Stimulated activated CD4-positive, alpha-beta T cell treated with anti-CD3 and anti-CD28 coated beads, Interleukin-1b, Interleukin-23, amount 100 ng/mL, for 24 hours (primary cell): ENCODE measurements around the gene SEMA5B.

Experiments used
- DNase-seq, 4 experiments: peaks; one replicate each; pipeline ENCODE4 v3.0.0-alpha.2; 2020; ENCODE audit warnings: low read depth in 4 of 4, low spot score in 1 of 4

SEMA5B gene, protein sequence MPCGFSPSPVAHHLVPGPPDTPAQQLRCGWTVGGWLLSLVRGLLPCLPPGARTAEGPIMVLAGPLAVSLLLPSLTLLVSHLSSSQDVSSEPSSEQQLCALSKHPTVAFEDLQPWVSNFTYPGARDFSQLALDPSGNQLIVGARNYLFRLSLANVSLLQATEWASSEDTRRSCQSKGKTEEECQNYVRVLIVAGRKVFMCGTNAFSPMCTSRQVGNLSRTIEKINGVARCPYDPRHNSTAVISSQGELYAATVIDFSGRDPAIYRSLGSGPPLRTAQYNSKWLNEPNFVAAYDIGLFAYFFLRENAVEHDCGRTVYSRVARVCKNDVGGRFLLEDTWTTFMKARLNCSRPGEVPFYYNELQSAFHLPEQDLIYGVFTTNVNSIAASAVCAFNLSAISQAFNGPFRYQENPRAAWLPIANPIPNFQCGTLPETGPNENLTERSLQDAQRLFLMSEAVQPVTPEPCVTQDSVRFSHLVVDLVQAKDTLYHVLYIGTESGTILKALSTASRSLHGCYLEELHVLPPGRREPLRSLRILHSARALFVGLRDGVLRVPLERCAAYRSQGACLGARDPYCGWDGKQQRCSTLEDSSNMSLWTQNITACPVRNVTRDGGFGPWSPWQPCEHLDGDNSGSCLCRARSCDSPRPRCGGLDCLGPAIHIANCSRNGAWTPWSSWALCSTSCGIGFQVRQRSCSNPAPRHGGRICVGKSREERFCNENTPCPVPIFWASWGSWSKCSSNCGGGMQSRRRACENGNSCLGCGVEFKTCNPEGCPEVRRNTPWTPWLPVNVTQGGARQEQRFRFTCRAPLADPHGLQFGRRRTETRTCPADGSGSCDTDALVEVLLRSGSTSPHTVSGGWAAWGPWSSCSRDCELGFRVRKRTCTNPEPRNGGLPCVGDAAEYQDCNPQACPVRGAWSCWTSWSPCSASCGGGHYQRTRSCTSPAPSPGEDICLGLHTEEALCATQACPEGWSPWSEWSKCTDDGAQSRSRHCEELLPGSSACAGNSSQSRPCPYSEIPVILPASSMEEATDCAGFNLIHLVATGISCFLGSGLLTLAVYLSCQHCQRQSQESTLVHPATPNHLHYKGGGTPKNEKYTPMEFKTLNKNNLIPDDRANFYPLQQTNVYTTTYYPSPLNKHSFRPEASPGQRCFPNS

DNA sequence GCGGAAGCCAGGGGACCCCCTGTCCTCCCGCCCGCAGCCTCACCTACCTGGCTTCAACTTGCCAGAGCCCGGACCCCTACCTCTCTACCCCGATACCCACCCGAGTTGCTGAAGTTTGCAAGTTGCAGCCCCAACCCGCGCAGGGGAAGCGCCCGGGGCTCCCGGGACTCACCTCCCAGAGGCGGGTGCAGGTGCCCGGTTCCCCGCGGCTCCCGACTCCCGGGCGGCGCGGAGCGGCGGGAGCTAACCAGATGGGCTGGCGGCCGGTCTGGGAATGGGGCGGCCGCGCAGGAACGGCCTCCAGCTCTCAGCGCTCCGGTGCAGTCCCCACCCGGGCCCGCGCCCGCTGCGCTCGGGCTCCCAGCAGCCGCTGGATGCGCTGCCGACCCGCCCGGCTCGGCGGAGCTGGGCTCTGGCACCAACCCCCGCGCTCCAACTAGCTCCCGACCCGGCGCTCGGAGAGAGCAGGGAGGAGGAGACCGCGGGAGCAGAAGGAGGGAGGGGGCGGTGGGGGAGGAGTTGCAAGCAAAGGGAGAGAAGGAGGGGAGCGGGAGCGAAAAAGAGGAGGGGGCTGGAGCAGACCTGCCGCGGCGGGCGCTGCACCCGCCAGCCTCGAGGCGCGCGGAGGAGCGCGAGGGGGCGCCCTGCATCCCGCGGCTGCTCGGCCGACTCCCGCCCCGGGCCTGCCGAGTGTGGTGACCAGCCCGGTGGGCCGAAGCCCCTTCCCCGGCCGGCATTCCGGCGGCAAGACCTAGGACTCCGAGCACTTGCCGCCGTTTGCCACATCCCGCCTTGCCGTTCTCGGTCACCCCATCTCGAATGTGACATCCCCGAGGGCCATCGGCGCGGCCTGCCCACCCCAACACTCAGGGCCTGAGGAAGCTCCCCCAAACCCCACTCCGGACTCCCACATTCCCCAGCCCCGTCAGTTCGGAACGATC is at the start of gene SEMA5B:
Gene SEMA5B (minus strand): TSS at position 472 of the 941 bp plus-strand sequence. CDS start 66,500 bp downstream, outside the sequence.
- no peak for DNase-seq

DNA sequence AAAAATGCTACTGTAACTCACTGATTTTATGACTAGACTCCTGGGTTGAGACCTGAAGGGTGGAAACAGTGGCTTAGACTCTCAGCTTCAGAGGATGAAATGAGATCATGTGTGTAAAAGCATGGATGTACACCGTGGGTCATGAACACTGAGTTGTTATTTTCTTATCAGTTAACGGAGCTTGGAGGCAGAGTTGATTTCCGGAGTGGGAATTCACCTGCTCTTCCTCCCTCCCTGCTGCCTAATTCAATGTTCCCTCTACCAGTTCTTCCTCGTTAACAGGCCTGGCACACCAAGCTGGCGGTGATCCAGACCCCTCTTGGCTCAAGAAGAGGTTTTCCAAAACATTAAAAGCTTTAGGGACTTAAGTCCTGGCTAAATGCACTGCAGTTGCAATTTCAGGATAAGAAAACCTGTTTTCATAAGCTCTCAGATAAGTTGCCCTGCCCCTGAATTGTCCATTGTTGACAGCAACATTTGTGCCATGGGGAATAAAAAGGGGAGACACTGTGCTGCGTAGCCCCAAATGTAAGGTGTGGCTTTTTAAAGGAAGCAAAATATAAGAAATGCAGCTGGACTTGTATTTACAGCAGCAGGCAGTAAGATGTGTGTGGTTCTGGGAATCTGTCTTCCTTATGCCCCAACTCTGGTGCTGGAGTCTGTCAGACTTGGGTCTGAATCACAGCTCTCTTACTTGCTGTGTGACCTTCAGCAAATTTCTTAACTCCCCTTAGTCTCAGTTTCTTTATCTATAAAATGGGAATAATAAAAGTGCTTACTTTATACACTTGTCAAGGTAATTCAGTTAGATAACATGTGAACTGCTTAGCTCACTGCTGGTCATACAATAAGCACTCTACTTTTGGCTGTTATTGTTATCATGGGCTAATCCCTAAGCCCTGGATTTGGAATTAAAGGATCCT is 49.2 kb upstream of the SEMA5B start:
- no peak for DNase-seq

DNA sequence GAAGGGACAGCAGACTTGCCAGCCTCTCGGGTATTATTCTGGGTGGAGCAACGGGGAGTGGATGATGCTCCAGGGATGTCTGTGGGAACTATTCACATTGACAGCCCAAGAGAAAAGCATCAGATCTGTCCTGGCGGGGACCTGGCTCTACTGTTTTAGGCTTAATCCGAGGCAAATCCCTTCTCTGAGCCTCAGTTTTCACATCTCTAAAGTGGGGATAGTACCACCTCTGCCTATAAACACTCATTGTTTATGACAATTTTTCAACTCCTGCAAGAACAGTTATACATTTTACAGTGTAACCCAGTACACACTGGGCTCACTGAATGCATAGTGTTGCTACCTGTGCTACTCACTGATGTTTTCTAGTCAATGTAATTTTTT is 48.5 kb upstream of the SEMA5B start:
- DNase-seq, result no peak

DNA sequence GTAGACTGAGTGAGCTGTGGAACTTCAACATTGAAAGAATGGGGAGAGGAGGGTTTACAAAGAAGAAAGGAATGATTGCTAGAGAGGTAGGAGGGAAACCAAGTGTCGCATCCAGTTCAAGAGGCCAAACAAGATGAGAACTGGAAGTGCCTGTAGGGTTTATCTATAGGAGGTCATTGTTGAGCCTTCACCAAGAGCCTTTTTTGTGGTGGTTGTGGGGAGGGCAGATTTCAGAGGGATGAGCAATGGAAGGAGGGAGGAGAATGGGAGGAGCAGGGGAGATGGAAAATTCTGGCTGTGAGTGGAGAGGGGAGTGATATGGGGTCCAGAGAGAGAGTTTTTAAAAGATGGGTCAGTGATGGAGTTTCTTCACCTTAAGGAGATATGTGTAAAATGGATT is 47.8 kb upstream of the SEMA5B start:
- DNase-seq, result no peak

DNA sequence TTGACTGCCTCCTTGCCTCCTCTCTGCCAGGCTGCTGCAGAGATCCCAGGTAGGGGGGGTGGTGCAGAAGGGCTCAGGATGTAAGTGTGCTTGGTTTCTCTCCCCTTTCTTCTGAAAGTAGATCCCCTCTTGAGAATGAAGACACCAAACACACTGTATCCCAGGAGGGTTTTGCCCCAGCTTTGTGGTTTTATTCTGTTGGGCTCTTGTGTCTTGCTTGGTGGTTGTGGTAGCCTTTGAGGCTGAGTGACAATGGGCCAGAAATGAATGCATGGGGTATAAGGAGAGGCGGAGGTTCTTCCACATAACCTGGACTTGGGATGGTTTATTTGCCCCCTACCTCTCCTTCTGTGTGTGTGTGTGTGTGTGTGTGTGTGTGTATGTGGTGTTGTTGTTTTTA is 45.0 kb upstream of the SEMA5B start:
- DNase-seq, result no peak

DNA sequence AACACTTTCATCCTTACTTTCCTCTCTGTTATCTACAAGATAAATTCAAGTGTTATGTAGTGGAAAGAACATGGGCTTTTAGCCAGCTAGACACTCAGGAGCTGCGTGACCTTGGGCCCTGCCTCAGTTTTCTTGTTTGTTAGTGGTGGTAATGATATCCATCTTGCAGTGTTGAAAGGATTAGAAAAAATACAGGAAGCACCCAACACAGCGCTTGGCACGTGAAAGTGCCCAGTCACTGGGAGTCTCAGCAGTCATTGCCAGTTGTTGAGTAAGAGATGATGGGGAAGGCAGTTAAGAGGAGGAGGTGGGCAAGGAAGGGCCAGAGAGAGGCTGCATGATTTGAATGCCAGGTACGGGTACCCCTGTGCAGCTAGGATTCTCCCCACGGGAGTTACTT is 44.6 kb upstream of the SEMA5B start:
- no peak for DNase-seq

DNA sequence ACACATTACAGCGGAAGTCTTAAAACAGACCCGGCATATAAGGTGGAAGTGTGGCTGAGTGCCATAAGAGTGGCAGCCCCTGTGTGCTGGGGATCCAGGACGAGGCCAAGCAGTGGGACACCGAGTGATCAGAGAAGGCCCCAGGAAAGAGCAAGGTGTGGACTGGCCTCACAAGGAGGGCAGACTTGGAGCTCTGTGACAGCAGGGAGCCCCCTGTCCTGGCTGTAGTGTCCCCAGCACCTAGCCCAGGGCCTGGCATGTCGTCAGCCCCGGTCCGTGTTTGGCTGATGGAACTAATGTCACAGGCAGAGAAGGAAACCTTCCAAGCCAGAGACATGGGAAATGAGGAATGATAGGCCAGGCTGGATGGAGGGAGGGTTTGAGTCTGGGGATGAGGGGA is 44.0 kb upstream of the SEMA5B start:
- no peak for DNase-seq

DNA sequence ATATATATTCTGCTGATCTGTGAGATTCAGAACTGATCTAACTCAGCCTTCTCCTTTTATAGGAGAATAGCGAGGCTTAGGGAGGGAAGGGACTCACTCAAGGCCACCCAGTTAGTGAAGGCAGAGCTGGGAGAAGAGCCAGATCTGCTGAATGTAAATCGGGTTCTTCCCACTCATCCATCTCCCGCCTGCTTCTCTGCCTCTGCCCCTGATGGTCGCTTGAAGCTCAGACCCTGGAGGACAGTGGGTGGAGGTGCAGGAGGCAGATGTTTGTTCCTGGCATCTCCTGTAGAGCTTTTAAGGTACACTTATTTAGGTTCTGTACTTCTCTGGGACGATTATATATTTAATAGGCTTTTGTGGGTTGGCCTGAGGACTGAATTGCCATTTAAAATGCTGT is 43.6 kb upstream of the SEMA5B start:
- no peak for DNase-seq

DNA sequence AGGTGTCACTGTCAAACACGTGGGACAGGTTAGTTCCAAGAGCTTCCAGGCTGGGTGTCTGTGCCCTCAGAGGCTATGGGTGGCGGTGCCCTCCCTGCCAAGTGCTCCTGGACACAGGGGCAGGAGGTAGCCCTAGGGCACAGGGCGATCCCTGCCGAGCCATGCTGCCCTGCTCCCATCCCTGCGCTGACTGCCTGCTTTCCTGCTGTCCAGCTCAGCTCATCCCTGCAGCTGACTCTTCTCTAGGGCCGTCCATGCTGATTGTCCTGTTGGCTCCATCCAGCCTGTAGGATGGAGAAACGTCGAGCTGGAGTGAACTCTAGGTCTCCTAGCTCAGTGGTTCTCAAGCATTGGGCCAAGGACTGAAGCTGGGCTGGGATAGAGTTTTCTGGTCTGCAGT is 42.9 kb upstream of the SEMA5B start:
- no peak for DNase-seq

DNA sequence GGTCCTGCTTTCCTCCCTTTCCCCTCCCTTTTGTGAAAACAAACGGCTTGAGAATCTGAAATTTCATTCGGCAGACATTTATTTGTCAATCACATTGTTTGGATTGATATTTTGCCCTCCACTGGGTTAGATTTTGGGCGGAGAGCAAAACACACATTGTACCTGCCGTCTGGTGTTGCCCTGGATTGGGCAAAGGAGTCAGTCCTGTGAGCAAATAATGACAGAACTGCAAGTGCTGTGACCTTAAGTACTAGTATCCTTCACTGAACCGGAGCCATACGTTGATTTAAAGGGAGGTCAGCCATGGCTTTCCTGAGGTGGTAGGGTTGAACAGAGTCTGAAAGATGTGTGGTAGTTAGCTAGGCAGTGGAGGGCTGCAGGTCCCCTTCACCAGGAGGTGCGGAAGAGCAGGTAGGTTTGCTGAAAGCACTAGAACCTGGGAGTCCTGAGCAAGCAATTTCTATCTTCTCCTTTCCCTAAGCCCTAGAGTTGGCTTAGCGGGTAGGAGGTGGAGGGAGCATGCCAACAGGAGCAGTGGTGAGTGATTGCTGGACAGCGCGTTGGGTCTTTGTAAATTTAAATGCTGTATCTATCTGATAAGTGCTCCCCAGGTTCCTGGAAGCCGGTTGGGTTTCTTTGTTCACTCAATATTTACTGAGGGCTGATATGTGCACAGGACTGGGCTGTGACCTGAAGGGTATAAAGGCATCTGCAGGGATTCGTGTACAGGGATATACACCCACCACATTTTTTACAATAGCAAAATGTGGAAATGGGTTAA is 41.2 kb upstream of the SEMA5B start:
- no peak for DNase-seq

DNA sequence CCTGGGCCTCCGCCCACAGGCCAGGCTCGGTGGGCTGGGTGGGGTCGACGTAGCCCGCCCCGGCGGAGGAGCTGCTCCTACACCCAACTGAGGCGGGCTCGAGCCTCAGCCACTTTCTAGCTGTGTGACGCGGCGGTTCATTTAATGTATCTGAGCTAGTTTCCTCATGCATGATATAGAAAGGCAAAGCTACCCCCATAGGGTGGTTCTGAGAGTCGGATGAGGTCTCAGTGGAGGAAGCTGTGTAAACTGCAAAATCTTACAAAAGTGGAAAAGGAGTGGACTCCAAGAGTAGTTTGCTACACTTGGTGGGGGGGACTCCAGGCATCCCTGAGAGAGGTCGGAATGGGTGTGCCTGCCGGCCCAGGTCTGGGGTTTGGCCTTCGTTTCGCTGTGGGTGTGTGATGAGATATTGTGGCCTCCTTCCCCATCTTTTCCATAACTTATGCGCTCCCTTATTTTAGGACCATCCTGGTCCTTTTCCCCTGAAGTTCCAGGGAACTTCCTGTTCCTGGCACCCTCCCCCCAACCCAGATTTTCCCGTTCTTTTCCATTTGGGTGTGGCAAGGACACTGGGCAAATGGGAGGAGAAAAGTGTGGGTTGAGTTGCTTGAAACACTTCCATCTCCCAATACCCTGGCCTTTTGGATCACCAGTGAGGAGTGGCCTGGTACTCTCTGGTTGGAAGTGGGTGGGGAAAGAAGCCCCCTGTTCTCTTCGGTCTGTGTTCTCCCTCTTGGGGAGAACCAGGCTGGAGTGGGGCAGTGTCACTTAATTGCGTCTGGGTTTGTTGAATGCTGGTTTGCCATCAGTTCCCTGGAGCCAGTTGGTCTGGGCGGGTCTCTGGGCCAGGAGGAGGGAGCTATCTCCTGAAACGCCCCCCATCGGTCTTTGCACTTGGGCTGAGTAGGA is 40.4 kb upstream of the SEMA5B start:
- peak in 2 of 4 experiments; percentile 13 to 16 for DNase-seq

DNA sequence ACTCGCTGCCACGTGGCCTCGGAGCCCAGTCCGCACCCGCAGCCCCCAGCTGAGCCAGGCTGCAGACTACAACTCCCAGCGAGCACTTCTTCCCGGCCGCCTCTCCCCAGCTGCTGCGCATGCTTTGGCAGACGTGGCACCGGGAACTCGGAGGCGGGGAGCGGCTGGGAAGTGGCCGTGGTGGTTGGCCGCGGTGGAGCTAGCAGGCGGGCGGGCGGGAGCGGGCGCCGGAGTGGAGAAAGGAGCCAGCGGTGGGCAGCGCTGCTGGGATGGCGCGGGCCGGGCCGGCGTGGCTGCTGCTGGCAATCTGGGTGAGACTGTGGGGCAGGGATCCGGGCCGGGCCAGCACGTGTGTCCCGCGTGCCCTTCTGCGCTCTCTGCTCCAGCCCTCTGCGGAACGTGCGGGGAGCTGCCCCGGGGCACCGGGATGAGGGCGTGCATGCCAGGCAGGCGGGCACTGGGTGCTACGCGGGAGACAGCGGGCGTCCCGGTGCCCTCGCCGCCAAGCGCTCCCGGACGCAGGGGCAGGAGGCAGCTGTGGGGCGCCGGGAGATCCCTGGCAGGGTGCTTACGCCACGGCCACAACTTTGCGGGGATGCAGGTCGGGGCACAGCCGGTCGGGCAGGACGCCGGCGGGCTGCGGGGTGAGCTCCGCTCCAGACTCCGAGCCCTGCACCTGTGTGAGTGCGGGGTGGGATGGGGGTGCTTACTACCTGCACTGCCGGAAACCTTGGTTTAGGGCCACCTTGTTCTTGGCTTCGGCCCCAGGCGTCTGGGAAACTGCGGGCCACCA is 39.5 kb upstream of the SEMA5B start, which contains the start of gene PDIA5:
Gene PDIA5 (plus strand): TSS at position 130 of the 793 bp plus-strand sequence. CDS start 140 bp downstream, at position 270.
- DNase-seq, result peak; percentile 50 to 82 (median 65)

DNA sequence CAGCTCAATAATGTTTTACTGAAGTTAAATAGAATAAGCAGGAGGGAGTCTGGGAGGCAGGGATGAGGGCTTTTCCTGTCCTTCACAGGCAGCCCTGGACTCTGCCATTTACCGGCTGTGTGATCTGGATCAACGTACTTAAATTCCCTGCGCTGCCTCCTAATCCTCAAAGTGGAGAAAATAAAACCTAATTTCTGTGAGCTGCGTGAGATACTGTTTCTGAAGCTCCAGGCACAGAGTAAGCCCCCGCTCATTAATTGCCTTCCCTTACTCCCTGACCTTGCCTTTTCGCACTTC is 39.0 kb upstream of the SEMA5B start:
- no peak for DNase-seq

DNA sequence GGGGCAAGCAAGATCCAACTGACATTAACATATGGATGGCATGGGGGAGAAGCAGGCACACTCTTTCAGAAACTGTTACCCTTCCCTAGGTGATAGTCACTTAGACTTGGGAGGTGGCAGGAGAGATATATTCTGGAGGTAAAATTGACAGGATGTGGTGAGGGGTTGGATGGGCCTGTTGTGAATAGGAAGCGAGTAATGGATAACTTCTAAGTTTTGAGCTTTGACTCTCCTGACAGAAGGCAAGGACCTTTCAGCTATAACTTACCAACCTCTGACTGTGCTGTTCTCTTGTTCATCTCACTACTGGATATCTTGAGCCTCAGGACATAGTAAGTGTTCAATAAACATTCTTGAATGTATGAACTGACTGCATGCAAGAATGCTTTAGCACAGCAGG is 37.4 kb upstream of the SEMA5B start:
- DNase-seq, result no peak

DNA sequence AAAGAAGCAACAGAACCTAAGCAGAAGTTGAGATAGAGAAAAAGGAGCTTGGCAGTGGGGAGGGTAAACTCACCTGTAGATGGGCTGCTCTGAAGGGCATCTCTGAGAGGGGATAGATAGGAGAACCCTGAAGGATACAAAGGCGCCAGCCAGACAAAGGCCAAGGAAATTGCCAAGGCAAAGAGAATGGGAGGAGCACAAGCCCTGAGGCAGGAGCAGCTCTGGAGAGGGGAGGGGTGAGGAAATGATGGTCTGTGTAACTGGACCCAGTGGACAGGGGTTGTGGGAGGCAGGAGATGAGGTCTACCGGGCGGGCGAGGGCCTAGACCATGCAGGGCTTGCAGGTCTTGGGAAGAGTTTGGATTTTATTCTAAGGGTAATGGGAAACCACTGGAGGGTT is 36.9 kb upstream of the SEMA5B start:
- DNase-seq, result no peak

DNA sequence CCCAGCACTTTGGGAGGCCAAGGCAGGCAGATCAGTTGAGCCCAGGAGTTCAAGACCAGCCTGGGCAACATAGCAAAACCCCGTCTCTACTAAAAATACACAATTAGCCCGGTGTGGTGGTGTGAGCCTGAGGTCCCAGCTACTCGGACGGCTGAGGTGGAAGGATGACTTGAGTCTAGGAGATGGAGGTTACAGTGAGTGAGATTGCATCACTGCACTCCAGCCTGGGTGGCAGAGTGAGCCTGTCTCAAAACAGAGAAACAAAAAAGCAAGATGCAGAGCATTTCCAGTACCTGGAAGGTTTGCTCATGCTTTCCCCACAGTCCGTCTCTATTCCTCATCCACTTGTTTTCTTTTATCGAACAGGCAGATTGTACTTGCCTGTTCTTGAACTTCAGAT is 35.5 kb upstream of the SEMA5B start:
- DNase-seq, result no peak

DNA sequence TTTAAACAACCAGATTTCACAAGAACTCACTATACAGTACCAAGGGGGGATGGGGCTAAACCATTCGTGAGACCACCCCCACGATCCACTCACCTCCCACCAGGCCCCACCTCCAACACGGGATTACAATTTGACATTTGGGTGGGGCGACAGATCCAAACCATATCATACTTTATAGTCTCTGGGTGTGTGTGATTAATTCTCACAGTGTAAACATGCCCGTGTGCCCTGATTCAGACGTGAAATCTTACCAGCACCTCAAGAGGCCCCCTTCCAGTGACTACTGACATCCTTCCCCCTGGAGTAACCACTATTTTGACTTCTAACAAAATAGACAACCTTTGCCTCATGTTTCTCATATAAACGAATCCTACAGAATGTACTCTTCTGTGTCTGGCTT is 34.3 kb upstream of the SEMA5B start:
- DNase-seq, result no peak
